ENCODE data around the gene MRPS23. TPM values are rescaled to one million over a fixed set of nuclear protein-coding genes. Genes with fewer than 3 reads are reported as not detected.

Gene MRPS23
- total and polyA plus RNA-seq, 8 donors: 39.2 to 46.1 (median 43.2) TPM

- intact Hi-C loops (cut with DNase I): loop anchor here in 1 of 2 donors (5.0 to 10.0 kb wide), 2 partner anchors 140 to 258 kb away; no protein-coding TSS in a partner anchor
- Histone ChIP-seq H3K9me3 (no peaks in the 10 kb centered on the region), H3K4me3 (no peak overlapping the region), H3K27me3 (peaks cover 0 to 5% of the 10 kb centered on the region in 2 donors), H3K36me3 (no peaks in the 10 kb centered on the region), H3K4me1 (peaks cover 19 to 23% of the 10 kb centered on the region in 2 donors), H3K27ac (no peak overlapping the region)
- DNase-seq (no peak), ATAC-seq (no peak)
- TF ChIP-seq CTCF (IDR thresholded peaks at IDR 0.05): no peak
These were observed 7.2 kb upstream of the MRPS23 start for GRCh38 chr17:57856792-57857620.

- ATAC-seq (no peak), DNase-seq (no peak)
- no peaks in the 10 kb centered on the region for H3K9me3 ChIP-seq
- no peak for TF ChIP-seq CTCF (IDR thresholded peaks at IDR 0.05)
- H3K4me3 ChIP-seq: no peak overlapping the region
- no peaks in the 10 kb centered on the region for H3K27me3 ChIP-seq
- no peak overlapping the region for H3K27ac ChIP-seq
- peaks cover 16 to 22% of the 10 kb centered on the region in 2 donors for H3K4me1 ChIP-seq
- intact Hi-C loops (cut with DNase I): loop anchor here in 1 of 2 donors (5.0 to 10.0 kb wide), 2 partner anchors 142 to 259 kb away; no protein-coding TSS in a partner anchor
- no peaks in the 10 kb centered on the region for H3K36me3 ChIP-seq
These were observed 5.7 kb upstream of the MRPS23 start for GRCh38 chr17:57855391-57856035.

- TF ChIP-seq CTCF (IDR thresholded peaks at IDR 0.05): no peak
- Histone ChIP-seq H3K27me3 (no peaks in the 10 kb centered on the region), H3K27ac (no peak overlapping the region), H3K4me3 (no peak overlapping the region), H3K36me3 (no peaks in the 10 kb centered on the region), H3K9me3 (no peaks in the 10 kb centered on the region), H3K4me1 (peaks cover 20 to 27% of the 10 kb centered on the region in 2 donors)
- ATAC-seq (no peak), DNase-seq (no peak)
- intact Hi-C loops (cut with DNase I): loop anchor here in 1 of 2 donors (10.0 kb wide), 1 partner anchor 261 kb away; no protein-coding TSS in a partner anchor
These were observed 3.9 kb upstream of the MRPS23 start for GRCh38 chr17:57853695-57854094.

GRCh38 chr17:57852955-57853328 lies 3.1 kb upstream of the MRPS23 start:
- Histone ChIP-seq H3K27ac (no peak overlapping the region), H3K9me3 (no peaks in the 10 kb centered on the region), H3K36me3 (peaks cover 0 to 7% of the 10 kb centered on the region in 2 donors), H3K4me1 (peaks cover 21 to 35% of the 10 kb centered on the region in 2 donors), H3K27me3 (no peaks in the 10 kb centered on the region), H3K4me3 (no peak overlapping the region)
- DNase-seq (no peak), ATAC-seq (no peak)
- intact Hi-C loops (cut with DNase I): loop anchor here in 1 of 2 donors (10.0 kb wide), 1 partner anchor 262 kb away; no protein-coding TSS in a partner anchor
- no peak for TF ChIP-seq CTCF (IDR thresholded peaks at IDR 0.05)

Measured in left lung (tissue), 10 donors.